Peyer's patch (tissue), 4 donors: ENCODE results near the gene CLASP1.

Experiments used
- POLR2A ChIP-seq, 2 donors: fragments of 450-650 bp; IDR thresholded peaks; one replicate each; pipeline ENCODE4 v1.5.1; 2017; ENCODE audit warnings: antibody characterized with exemption in 2 of 2, mild to moderate bottlenecking in 2 of 2, moderate library complexity in 2 of 2
- TF ChIP-seq, protein P1 (sequence below), 6 experiments: fragments of 450-650 bp in 4 of 6; fragments of 200-600 bp in 2 of 6; sonication (generic) in 1 of 6; IDR thresholded peaks; one replicate each; pipeline ENCODE4 v1.5.1; 2017 to 2019; ENCODE audit warnings: antibody characterized with exemption in 6 of 6, mild to moderate bottlenecking in 3 of 6, moderate library complexity in 1 of 6

DNA sequence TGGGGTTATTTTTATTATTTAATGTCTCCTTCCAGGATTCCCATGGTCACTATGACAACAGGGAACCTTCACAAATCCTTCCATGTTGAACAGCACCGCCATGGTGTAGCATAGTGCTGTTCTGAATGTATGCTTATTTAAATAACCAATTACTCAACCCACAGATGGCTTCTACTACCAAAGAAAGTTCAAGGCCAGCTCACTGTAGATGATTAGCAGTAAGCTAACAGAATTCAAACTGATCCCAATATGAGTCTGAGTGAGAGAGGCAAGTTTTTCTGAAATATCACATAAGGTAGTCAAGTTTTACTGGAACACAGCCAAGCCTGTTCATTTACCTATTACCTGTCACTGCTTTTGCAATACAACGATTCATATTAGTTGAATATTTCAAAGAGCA, 51.2 kb downstream of the CLASP1 start:
- TF ChIP-seq, protein P1, sequence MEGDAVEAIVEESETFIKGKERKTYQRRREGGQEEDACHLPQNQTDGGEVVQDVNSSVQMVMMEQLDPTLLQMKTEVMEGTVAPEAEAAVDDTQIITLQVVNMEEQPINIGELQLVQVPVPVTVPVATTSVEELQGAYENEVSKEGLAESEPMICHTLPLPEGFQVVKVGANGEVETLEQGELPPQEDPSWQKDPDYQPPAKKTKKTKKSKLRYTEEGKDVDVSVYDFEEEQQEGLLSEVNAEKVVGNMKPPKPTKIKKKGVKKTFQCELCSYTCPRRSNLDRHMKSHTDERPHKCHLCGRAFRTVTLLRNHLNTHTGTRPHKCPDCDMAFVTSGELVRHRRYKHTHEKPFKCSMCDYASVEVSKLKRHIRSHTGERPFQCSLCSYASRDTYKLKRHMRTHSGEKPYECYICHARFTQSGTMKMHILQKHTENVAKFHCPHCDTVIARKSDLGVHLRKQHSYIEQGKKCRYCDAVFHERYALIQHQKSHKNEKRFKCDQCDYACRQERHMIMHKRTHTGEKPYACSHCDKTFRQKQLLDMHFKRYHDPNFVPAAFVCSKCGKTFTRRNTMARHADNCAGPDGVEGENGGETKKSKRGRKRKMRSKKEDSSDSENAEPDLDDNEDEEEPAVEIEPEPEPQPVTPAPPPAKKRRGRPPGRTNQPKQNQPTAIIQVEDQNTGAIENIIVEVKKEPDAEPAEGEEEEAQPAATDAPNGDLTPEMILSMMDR (IDR thresholded peaks at IDR 0.05): no peak
- TF ChIP-seq POLR2A (IDR thresholded peaks at IDR 0.05): no peak
